D721Med (cell line): Measurements from ENCODE around the gene ERBB4.
A peak's percentile ranks its signal among the peaks of the same experiment; 100 is the strongest.

Source experiments
- DNase-seq: peaks from one replicate; pipeline ENCODE4 v3.0.0; 2011; ENCODE audit warnings: low spot score; ENCODE audit not compliant: insufficient read length
- FAIRE-seq: peaks from 2 replicates; lab custom pipeline; 2011; peaks lifted over from hg19 to GRCh38; lab: Jason Lieb, UNC
- TF ChIP-seq, protein P1 (sequence below): IDR thresholded peaks from 2 replicates; pipeline ENCODE4 v1.5.1; 2012; ENCODE audit warnings: mild to moderate bottlenecking, control low read depth; ENCODE audit not compliant: insufficient read depth; ENCODE audit errors: missing control alignments

ERBB4 gene

DNA sequence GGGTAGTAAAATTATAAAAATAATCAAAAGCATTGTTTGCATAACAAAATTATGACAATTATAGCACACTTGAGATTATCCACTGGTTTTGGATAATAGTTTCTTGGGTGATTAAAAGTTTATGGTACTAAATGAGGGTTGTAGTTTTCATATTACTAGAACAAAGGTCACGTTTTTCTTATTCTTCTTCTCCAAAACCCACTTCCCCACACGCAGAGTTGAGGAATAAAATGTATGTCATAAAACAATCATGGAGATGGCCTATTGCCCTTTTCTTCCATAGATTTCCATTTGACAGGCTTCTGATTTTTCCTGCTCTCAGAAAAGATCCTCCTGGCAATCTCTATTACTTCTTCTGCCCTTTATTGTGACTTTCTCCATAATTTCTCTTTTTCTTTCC is 863.9 kb downstream of the ERBB4 start:
- DNase-seq (no peak), FAIRE-seq (no peak)
- TF ChIP-seq, protein P1, sequence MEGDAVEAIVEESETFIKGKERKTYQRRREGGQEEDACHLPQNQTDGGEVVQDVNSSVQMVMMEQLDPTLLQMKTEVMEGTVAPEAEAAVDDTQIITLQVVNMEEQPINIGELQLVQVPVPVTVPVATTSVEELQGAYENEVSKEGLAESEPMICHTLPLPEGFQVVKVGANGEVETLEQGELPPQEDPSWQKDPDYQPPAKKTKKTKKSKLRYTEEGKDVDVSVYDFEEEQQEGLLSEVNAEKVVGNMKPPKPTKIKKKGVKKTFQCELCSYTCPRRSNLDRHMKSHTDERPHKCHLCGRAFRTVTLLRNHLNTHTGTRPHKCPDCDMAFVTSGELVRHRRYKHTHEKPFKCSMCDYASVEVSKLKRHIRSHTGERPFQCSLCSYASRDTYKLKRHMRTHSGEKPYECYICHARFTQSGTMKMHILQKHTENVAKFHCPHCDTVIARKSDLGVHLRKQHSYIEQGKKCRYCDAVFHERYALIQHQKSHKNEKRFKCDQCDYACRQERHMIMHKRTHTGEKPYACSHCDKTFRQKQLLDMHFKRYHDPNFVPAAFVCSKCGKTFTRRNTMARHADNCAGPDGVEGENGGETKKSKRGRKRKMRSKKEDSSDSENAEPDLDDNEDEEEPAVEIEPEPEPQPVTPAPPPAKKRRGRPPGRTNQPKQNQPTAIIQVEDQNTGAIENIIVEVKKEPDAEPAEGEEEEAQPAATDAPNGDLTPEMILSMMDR, result no peak

GRCh38 chr2:211673133-211673905 is 865.3 kb downstream of the ERBB4 start:
- TF ChIP-seq, protein P1, result no peak
- FAIRE-seq (no peak), DNase-seq (no peak)

- TF ChIP-seq, protein P1, result no peak
- DNase-seq (no peak), FAIRE-seq (no peak)
These were observed 866.6 kb downstream of the ERBB4 start for GRCh38 chr2:211671977-211672376.

GRCh38 chr2:211665299-211665698 is 873.3 kb downstream of the ERBB4 start:
- DNase-seq (no peak), FAIRE-seq (no peak)
- TF ChIP-seq, protein P1, result no peak

GRCh38 chr2:211664321-211664720 is 874.3 kb downstream of the ERBB4 start:
- TF ChIP-seq, protein P1, result no peak
- FAIRE-seq (no peak), DNase-seq (no peak)

DNA sequence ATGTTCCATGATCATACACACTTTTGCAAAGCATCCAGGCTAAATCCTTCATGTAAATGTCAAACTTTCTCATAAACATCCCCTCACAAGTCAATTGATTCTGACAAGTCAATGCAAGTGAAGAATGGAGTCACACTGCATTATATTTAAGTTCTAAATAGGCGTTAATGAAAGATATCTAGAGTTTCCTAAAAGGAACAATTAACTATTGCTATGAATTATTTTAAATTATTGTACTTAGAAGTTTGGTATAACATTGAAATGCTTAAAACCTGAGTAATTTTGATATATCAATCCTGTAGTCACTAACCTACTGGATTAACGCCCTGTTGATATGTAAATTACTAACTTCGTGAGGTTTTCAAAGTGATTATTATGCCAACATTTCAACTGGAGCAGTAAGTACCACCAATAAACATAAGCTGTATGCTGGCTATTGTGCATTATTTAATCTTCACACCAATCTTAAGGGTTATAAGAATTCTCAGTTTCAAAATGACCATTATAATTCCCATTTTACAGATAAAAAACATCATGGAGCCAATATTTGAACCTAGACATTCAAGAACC is 884.3 kb downstream of the ERBB4 start:
- no peak for DNase-seq
- no peak for FAIRE-seq
- TF ChIP-seq, protein P1, result no peak

DNA sequence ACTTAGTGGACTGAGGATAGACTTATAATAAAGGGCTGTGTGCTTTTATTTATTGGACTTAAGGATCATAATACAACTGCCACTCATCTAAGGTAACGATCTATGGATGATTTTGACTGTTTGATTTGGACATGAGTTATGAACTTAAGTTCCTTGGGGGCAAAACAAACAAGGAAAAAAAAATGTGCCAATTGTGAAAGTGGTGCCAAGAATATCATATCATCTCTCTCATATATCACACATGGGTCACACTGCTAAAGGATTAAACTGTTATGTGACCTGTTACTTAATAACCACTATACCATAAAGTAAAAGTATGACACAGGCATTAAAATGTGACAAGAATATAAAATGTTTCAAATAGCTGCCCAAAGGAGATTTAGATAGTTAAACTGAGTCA is 886.3 kb downstream of the ERBB4 start:
- TF ChIP-seq, protein P1, result no peak
- FAIRE-seq (peak; percentile 6), DNase-seq (no peak)
